Fibroblast of lung (primary cell): ENCODE data around the gene NEO1.

Source experiments
- CTCF ChIP-seq, 2 donors: IDR thresholded peaks in 1 of 2; conservative IDR thresholded peaks in 1 of 2; 1 replicate in 1 of 2; 2 replicates in 1 of 2; pipeline ENCODE4 v1.5.1; 2011 to 2012; ENCODE audit warnings: low read length in 2 of 2, control low read depth in 1 of 2, inconsistent platforms in 1 of 2, low read depth in 1 of 2, mild to moderate bottlenecking in 1 of 2
- EZH2 ChIP-seq: IDR thresholded peaks from 2 replicates; pipeline ENCODE4 v1.5.1; 2012; ENCODE audit warnings: low read length, control low read depth, mild to moderate bottlenecking; ENCODE audit errors: missing control alignments

GRCh38 chr15:73015493-73015892, 36.8 kb upstream of the NEO1 start:
- TF ChIP-seq CTCF (conservative IDR thresholded peaks at IDR 0.05 in 1 of 2, IDR thresholded peaks at IDR 0.05 in 1 of 2; ENCODE audit: low read depth in 1 of 2, low read length in 2 of 2) = peak in 1 of 2 donors; percentile 1
- no peak for TF ChIP-seq EZH2
